ENCODE results near the gene F8. TPM values are rescaled to one million over a fixed set of nuclear protein-coding genes. Genes with fewer than 3 reads are reported as not detected.

The F8 gene
- total RNA-seq, 1 experiment from 2014 or later, result 2.6 TPM

DNA sequence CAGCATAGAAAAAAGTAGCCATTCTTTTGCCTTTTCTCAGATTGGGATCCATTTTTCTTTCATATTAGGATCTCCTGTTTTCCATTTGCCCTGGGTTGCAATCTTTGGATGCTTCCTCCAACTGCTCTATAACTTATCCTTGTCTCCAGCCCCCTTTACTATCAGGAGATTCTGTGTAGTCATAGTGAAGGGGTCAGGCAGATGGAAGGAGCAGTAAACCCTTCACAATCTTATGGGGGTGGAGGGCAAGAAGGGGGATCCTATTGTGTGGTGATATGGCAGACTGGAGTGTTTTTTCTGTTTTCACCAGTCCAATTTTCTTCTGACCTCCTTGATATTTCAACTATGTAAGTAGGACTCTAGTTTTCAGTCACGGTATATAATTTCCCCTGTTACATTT lies 186.4 kb downstream of the F8 start:
- no peaks in the 10 kb centered on the region for H4K20me1 ChIP-seq (ENCODE audit: insufficient read depth)
- no peak for TF ChIP-seq FOSL1 (IDR thresholded peaks at IDR 0.05; ENCODE audit: low read depth)
- no peak for TF ChIP-seq JUND (IDR thresholded peaks at IDR 0.05)
- no peak for TF ChIP-seq CBX3 (IDR thresholded peaks at IDR 0.05; ENCODE audit: low read depth)
- no peak for TF ChIP-seq EGR1 (IDR thresholded peaks at IDR 0.05; ENCODE audit: low read depth)
- TF ChIP-seq EZH2 (IDR thresholded peaks at IDR 0.05), result no peak
- TF ChIP-seq YY1 (IDR thresholded peaks at IDR 0.05; ENCODE audit: extremely low read depth, insufficient replicate concordance, low read depth, low read length), result no peak
- no peak for TF ChIP-seq ZFX (IDR thresholded peaks at IDR 0.05)
- TF ChIP-seq POLR2A (IDR thresholded peaks at IDR 0.05; ENCODE audit: borderline replicate concordance, extremely low read depth, insufficient read depth, insufficient read length), result no peak
- TF ChIP-seq, protein P1, sequence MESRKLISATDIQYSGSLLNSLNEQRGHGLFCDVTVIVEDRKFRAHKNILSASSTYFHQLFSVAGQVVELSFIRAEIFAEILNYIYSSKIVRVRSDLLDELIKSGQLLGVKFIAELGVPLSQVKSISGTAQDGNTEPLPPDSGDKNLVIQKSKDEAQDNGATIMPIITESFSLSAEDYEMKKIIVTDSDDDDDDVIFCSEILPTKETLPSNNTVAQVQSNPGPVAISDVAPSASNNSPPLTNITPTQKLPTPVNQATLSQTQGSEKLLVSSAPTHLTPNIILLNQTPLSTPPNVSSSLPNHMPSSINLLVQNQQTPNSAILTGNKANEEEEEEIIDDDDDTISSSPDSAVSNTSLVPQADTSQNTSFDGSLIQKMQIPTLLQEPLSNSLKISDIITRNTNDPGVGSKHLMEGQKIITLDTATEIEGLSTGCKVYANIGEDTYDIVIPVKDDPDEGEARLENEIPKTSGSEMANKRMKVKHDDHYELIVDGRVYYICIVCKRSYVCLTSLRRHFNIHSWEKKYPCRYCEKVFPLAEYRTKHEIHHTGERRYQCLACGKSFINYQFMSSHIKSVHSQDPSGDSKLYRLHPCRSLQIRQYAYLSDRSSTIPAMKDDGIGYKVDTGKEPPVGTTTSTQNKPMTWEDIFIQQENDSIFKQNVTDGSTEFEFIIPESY (IDR thresholded peaks at IDR 0.05; ENCODE audit: extremely low read depth, insufficient replicate concordance, low read length), result no peak
- TF ChIP-seq, protein P2, sequence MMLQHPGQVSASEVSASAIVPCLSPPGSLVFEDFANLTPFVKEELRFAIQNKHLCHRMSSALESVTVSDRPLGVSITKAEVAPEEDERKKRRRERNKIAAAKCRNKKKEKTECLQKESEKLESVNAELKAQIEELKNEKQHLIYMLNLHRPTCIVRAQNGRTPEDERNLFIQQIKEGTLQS (IDR thresholded peaks at IDR 0.05), result no peak
- no peak for TF ChIP-seq RAD21 (IDR thresholded peaks at IDR 0.05; ENCODE audit: low read depth)
- TF ChIP-seq POLR2AphosphoS5 (IDR thresholded peaks at IDR 0.05; ENCODE audit: low read depth, low read length), result no peak
- no peak for TF ChIP-seq SRF (IDR thresholded peaks at IDR 0.05; ENCODE audit: low read depth)
- no peak for TF ChIP-seq ELF1 (IDR thresholded peaks at IDR 0.05; ENCODE audit: borderline replicate concordance, low read depth)
- no peak for TF ChIP-seq SIN3A (IDR thresholded peaks at IDR 0.05; ENCODE audit: low read depth)
- no peaks in the 10 kb centered on the region for H3K9me2 ChIP-seq (ENCODE audit: insufficient read depth)
- H2AFZ ChIP-seq (ENCODE audit: low read depth, low read length, poor library complexity, severe bottlenecking), result no peak overlapping the region
- intact Hi-C loops (cut with micrococcal nuclease), result no loop called here
- ChIA-PET RAD21 (ENCODE audit: low non-redundant PET in 1 of 2, low total read pairs in 2 of 2, uncharacterized antibody in 2 of 2, unreplicated experiment in 2 of 2) (no interaction called here), POLR2A (no interaction called here), CTCF (no interaction called here)
- H3K4me2 ChIP-seq (ENCODE audit: low read length), result no peak overlapping the region
- H3K4me3 ChIP-seq (replicated peaks in 1 of 2; ENCODE audit: low read depth in 1 of 2, low read length in 2 of 2), result no peak overlapping the region
- H3K36me3 ChIP-seq (ENCODE audit: control insufficient read depth in 1 of 2, insufficient read depth in 2 of 2, low read length in 2 of 2), result no peaks in the 10 kb centered on the region
- no peaks in the 10 kb centered on the region for H3K27me3 ChIP-seq (ENCODE audit: insufficient read depth, low read length)
- H3K27ac ChIP-seq (ENCODE audit: low read depth, low read length), result no peak overlapping the region
- no peaks in the 10 kb centered on the region for H3K4me1 ChIP-seq (ENCODE audit: control insufficient read depth in 1 of 2, insufficient read depth in 2 of 2, low read length in 2 of 2)
- no TSS peak for BruUV-seq (replicated peaks)
- no peaks in the 10 kb centered on the region for H3K79me2 ChIP-seq (ENCODE audit: insufficient read depth, low read length)
- no peak overlapping the region for H3K9ac ChIP-seq (ENCODE audit: low read length)
- ATAC-seq (no peak), DNase-seq (ENCODE audit: low read depth, low spot score) (no peak)
- H3K9me3 ChIP-seq (ENCODE audit: control insufficient read depth in 1 of 2, insufficient read depth in 1 of 2, low read depth in 1 of 2, low read length in 2 of 2), result no peaks in the 10 kb centered on the region
